Stimulated activated CD4-positive, alpha-beta T cell treated with anti-CD3 and anti-CD28 coated beads, Interleukin-4, amount 100 ng/mL, for 4 hours (primary cell): ENCODE results near the gene ASCC2.
"Not testable (repeated sequence)": the region's sequence is repeated elsewhere in the genome, so short reads cannot be mapped to it uniquely, and the experiment has no call there.

ENCODE experiments used
- DNase-seq, 2 experiments: peaks; one replicate each; pipeline ENCODE4 v3.0.0-alpha.2; 2020

The ASCC2 gene

DNA sequence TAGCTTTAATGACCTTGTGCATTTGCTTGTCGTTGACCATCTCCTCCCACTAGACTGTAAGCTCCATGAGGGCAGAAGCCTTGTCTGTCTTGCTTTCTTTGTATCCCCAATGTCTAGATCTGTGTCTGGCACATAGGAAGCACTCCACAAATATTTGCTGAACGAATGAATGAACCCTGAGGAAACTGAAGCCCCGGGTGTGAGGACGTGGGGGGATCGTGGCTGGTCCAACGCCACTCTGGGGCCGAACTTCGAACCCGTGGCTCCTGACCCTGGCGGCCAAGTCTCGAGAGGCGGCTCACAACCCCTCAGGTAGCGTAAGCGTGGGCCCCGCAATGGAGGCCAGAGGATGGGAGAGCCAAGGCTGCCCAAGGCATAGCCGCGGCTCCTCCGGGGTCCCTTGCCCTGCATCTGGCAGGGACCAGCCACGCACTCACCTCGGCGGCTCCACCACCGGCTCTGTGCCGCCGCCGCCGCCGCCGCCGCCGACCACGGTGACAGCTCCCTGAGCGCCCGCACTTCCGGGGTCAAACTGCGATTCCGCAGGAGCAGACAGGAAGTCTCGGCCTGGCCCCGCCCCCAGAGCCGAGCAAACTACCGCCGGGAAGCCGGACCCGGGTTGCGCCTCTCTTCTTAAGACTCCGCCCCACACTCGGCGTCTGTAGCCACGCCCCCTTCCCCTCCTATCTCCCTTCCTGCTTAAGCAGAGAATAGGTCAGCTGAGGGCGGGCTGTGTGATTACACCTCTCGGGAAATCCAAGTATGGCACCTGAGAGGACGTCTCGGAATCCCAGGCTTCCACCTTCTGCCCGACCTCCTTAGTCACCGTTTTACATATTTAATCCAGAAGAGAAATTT, at the start of gene ASCC2:
Gene ASCC2 (minus strand): TSS at position 534 of the 858 bp plus-strand sequence. CDS start 5,949 bp downstream, outside the sequence.
- peak; percentile 99 for DNase-seq

DNA sequence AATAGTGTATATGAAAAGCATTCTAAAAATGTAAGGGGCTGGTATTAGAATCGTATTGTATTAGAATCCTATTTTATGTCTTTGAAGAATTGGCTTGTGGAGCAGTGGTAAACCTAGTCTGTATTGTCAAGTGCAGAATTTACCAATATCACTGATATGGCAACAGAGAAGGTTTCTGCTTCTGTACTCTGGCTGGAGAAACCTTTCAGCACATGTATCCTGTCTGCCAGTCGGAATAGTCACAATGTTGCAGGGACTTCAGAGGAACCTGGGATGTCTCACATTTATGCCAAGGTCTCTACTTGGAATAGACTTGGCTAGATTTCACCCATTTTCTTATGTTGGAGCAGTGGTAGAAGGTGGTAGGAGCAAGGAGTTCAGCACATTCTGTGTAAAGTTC, 49.3 kb upstream of the ASCC2 start:
- no peak for DNase-seq

DNA sequence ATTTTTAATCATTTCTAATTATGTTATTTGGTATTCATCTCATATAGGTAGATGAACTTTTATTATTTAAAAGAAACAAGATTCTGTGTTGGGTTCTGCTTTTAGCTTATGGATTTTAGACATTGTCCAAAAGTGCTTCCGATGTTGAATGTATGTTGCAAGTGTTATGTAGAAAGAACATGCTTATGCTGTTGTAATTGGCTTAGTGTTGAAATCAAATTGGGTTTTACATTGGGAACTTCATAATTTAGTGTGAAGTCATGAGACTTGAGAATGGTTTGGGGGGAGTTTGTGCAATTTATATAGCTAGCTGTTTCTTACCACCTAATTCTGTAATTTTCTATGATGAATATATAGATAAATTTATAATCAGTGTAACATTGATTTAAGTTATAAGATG, 48.5 kb upstream of the ASCC2 start:
- no peak for DNase-seq

DNA sequence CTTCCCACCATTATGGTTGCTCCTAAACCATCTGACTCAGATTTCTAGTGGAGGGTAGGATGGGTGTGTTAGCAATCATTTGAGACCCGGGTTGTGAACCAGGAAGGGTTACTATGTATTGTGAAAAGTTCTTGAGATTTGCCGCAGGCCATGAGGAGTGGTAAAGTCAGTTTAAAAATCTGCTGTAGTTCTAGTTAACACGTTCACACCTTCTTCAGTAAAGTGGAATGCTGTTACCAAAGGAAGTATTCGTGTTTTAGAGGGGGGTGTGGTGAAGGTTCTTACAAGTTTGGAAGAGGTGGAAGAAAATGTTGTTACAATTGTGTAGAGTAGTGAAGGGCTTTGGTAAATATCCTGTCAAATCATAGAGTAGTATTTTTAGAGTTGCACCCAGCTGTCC, 47.5 kb upstream of the ASCC2 start:
- no peak for DNase-seq

- no peak for DNase-seq
Measured at GRCh38 chr22:29883775-29884097, 45.7 kb upstream of the ASCC2 start.

- DNase-seq = peak; percentile 91 to 94
Measured at GRCh38 chr22:29883045-29883774, 45.1 kb upstream of the ASCC2 start, which contains the start of gene MTMR3. Gene MTMR3, plus strand, starts transcription at chr22:29883174. Its CDS starts 87,886 bp downstream, at chr22:29971060.

DNA sequence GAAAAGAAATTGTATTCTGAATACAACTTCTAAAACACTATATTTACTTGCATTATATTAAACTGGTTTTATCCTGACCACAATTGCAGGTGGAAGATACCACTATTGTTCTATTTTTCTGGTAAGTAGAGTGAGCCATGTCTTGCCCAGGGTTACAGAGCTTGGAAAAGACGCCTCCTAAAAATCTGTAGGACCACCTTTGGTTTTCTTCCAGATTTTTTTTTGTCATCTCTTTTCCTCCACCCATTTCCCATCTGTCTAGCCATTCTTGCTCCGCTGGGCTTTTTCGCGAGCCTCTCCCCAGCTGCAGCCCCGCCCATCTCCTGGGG, 44.6 kb upstream of the ASCC2 start:
- DNase-seq = no peak

DNA sequence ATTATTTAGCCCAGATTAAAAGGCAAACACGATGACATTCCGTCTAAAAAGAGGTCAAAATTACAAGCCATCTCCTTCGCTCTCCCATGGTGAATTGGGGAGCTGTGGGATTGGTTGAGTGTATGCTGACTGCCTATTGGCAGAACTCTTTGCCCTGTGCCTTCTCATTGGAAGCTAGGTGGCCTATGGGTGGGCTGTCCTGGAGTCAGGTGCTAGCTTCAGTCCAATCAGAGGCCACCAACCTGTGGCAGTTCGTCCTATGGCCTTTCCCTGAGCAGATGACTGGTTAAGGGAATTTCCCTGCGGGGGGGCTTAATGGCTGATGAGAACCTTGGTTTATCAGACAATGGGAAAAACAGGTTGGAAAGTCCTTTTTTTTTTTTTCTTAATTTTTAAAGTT, 41.7 kb upstream of the ASCC2 start:
- no peak for DNase-seq

DNA sequence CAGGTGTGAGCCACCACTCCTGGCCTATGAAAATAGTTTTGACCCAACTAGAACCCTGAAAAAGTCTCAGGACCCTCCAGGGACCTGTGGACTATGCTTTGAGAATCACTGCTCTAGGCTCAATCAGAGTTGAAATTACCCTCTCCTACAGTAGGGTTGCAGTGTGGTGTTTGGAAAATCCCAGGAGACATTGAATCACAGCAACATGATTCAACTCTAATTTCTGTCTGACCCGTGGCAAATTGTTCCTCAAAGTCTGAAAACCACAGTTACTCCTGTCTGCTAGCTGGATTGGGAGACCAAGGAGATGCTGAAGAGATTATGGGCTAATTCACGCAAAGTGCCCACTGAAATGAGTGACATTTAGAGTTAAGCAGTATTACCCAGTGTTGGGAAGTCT, 39.5 kb upstream of the ASCC2 start:
- DNase-seq = no peak

- no peak for DNase-seq
Measured at GRCh38 chr22:29873943-29874342, 35.9 kb upstream of the ASCC2 start.

- no peak for DNase-seq
Measured at GRCh38 chr22:29872989-29873388, 34.9 kb upstream of the ASCC2 start.

- no peak for DNase-seq
Measured at GRCh38 chr22:29872144-29872893, 34.2 kb upstream of the ASCC2 start.

DNA sequence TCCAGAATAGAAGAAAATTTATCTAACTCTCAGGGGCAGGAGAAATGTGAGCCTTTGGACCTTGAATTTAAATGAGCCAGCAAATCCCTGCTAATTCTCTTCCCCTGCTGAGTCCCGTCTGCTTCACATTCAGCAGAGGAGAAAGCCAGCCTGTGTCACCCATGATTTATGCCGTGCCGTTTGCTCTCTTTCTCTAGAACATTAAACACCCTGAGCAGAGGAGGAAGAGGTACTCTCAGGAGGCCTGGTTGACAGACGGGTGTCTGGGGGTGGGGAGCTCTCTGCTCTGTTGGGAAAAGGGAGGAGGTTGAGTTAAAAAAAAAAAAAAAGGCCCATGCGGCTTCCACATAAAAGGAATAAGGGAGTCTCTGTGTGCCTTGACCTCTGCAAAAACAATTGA, 33.6 kb upstream of the ASCC2 start:
- no peak for DNase-seq

DNA sequence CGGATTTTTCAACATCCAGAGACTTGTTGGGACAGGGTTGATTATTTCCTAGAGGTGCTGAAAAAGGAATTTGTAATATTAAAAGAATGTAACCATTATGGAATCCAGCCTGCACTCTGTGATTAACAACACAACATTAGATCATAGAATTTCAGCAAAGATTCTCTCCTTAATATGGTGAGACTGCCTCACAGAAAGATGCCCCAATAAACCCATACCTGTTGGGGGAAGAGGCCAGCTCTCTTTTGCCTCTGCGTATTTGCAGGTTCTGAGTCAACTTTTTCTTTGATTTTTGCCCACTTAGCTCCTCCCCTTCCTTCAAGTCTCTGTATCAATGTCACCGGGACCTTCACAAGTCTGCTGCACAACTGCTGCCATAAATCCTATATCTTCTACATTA, 32.5 kb upstream of the ASCC2 start:
- peak in 1 of 2 experiments; percentile 9 for DNase-seq

DNA sequence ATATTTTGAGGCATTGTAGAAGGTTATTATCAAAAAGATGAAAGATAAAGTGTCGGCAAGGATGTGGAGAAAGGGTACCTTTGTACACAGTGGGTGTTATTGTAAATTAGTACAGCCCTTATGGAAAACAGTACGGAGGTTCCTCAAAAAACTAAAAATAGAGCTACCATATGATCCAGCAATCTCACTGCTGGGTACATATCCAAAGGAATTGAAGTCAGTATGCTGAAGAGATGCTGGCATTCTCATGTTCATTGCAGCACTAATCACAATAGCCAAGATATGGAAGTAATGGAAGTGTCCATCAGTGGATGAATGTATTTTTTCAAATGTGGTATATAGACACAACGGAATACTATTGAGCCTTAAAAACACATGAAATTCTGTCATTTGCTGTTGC, 29.8 kb upstream of the ASCC2 start:
- DNase-seq = no peak

DNA sequence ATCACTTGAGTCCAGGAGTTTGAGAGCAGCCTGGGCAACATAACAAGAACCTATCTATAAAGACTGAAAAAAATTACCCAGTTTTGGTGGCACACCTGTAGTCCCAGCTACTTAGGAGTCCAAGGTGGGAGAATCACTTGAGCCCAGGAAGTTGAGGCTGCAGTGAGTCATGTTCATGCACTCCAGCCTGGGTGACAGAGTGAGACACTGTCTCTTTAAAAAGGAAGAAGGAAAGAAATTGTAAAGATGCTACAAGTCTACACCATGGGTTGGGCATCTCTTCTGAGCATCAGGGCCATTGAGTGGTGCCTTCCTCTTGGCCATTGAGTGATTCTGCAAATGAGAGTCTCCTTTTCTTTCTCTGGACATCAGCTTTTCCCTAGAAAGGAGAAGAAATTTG, 29.2 kb upstream of the ASCC2 start:
- no peak for DNase-seq

DNA sequence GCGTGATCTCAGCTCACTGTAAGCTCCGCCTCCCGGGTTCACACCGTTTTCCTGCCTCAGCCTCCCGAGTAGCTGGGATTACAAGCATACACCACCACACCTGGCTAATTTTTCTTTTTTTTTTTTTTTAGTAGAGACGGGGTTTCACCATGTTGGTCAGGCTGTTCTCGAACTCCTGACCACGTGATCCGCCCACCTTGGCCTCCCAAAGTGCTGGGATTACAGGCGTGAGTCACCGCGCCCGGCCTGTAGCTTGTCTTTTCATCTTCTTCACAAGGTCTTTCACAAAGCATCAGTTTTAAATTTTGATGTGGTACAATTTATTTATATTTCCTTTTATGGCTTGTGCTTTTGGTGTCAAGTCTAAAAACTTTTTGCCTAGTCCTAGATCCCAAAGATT, 27.5 kb upstream of the ASCC2 start:
- not testable (repeated sequence) for DNase-seq

DNA sequence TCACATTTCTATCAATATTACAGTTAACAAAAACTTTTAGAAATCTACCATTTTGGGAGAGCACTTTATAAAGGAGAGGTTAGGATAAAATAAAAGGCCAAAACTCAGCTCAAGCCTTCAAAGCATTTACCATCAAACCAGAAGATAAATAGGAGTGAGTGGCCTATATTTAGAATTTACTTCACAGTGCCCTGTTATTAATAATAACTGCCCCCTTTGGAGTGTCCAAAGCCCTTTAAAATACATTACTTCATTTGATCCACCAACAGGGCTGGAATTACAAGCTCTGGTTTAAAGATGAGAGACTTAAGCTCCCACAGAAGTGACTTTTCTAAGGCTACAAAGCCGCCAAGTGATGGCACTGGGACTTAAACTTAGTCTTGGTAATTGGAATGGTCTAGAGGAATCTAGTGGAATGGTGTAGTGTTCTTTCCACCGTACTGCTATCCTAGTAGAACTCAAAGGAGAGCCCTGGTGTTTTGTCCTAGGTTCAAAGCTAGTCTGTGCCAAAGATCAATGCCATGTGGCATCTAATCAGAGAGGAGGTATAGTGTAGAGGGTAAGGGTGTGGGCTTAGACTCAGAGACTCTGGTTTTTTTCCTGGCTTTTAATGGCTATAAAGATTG, 23.7 kb upstream of the ASCC2 start:
- no peak for DNase-seq

DNA sequence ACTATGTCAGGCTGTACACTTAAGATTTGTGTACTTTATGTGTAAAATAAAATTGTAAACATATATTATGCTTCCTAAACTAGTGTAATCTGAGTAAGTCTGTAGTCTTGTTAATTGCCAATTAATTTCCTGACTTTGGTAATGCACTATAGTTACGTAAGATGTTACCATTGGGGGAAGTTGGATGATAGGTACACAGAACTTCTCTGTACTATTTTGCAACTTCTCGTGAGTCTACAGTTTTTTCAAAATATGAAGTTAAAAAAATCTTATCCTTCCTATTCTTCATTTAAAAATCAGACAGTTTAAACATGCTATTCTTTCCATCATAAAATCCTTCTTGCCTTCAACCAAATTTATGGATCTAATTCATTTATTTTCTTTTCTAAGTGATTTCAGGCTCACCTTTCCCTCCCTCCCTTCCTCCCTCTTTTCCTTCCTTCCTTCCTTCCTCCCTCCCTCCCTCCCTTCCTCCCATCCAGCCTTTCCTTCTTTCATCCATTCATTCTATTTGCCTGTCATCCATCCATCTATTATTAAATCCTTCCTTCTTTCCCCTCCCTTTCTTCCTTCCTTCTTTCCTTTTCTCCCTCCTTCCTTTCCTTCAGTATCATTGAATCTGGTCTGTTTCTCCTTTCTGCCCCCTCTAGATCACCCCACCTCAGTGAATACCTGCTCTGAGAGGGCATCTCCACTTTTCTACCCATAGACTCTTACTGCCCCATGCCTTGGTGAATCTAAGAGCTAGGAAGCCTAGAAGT, 22.1 kb upstream of the ASCC2 start:
- no peak for DNase-seq

GRCh38 chr22:29859030-29859429, 21.0 kb upstream of the ASCC2 start:
- not testable (repeated sequence) for DNase-seq

GRCh38 chr22:29856496-29856895, 18.4 kb upstream of the ASCC2 start:
- no peak for DNase-seq

DNA sequence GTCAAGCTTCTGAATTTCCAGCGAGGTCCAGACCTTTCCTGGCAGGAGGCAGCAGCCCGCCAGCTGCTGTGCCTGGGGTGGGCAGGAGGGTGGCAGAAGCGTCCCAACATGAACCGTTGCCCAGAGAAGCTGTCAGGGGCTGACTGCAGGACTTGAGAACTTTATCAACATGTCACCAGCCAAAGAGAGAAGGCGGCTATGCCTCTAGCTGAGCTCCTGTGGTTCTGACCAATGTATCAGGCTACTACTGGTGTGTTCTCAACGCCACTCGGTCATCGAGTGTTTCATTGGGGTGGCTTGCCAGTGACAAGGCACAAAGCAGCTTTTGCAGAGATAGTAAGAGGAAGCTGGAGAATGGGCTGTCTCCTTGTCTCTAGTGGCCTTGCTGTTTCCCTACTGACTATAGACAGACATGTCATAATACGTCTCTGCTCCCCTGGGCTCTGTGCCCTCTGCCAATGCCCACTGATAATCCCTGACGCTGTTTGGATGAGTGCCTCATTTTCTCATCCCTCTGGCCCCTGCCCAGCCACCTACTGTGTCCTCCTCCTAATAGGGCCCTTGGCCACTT, 17.6 kb upstream of the ASCC2 start:
- DNase-seq = no peak
